Trophoblast cell (in vitro differentiated cells and primary cell): ENCODE results near the gene MYD88.

Source experiments
- DNase-seq, 2 donors: peaks; one replicate each; pipeline ENCODE4 v3.0.0-alpha.2; 2016
- H2AFZ ChIP-seq: 2 replicates; pipeline ENCODE4 v1.6.1; 2013; ENCODE audit warnings: low read length, moderate library complexity, mild to moderate bottlenecking; ENCODE audit not compliant: insufficient read depth, poor library complexity
- H2AK5ac ChIP-seq: 2 replicates; pipeline ENCODE4 v1.6.1; 2013; ENCODE audit warnings: mild to moderate bottlenecking, low read length
- H2BK120ac ChIP-seq: 2 replicates; pipeline ENCODE4 v1.6.1; 2013; ENCODE audit warnings: low read length, mild to moderate bottlenecking, moderate library complexity; ENCODE audit not compliant: insufficient read depth, poor library complexity
- H2BK12ac ChIP-seq: 2 replicates; pipeline ENCODE4 v1.6.1; 2013; ENCODE audit warnings: mild to moderate bottlenecking, low read length, moderate library complexity
- H2BK5ac ChIP-seq: 2 replicates; pipeline ENCODE4 v1.6.1; 2013; ENCODE audit warnings: low read length, low read depth, moderate library complexity, mild to moderate bottlenecking; ENCODE audit not compliant: poor library complexity
- H3K14ac ChIP-seq: 2 replicates; pipeline ENCODE4 v1.6.1; 2013; ENCODE audit warnings: mild to moderate bottlenecking, low read length
- H3K18ac ChIP-seq: 2 replicates; pipeline ENCODE4 v1.6.1; 2013; ENCODE audit warnings: mild to moderate bottlenecking, low read length
- H3K23ac ChIP-seq: 2 replicates; pipeline ENCODE4 v1.6.1; 2013; ENCODE audit warnings: low read length
- H3K27ac ChIP-seq: 2 replicates; pipeline ENCODE4 v1.5.1; 2013; ENCODE audit warnings: low read depth, mild to moderate bottlenecking, inconsistent platforms, low read length, moderate library complexity
- H3K27me3 ChIP-seq: 2 replicates; pipeline ENCODE4 v1.6.1; 2013; ENCODE audit warnings: inconsistent platforms, mild to moderate bottlenecking, low read length, moderate library complexity; ENCODE audit not compliant: insufficient read depth
- H3K36me3 ChIP-seq, 2 experiments: 1 replicate in 1 of 2; 2 replicates in 1 of 2; pipeline ENCODE4 v1.6.1; 2013; ENCODE audit warnings: low read length in 2 of 2, mild to moderate bottlenecking in 2 of 2, moderate library complexity in 1 of 2; ENCODE audit not compliant: insufficient read depth in 2 of 2, control insufficient read depth in 1 of 2
- H3K4ac ChIP-seq: 2 replicates; pipeline ENCODE4 v1.6.1; 2013; ENCODE audit warnings: low read depth, mild to moderate bottlenecking, low read length, moderate library complexity
- H3K4me1 ChIP-seq, 2 experiments: 1 replicate in 1 of 2; 2 replicates in 1 of 2; pipeline ENCODE4 v1.6.1; 2013; ENCODE audit warnings: low read length in 2 of 2, mild to moderate bottlenecking in 2 of 2, moderate library complexity in 1 of 2; ENCODE audit not compliant: insufficient read depth in 2 of 2, control insufficient read depth in 1 of 2
- H3K4me2 ChIP-seq: 2 replicates; pipeline ENCODE4 v1.6.1; 2013; ENCODE audit warnings: inconsistent platforms, mild to moderate bottlenecking, low read length, moderate library complexity
- H3K4me3 ChIP-seq: 2 replicates; pipeline ENCODE4 v1.5.1; 2013; ENCODE audit warnings: mild to moderate bottlenecking, low read depth, low read length, inconsistent platforms
- H3K79me1 ChIP-seq: one replicate; pipeline ENCODE4 v1.6.1; 2013; ENCODE audit warnings: low read length
- H3K79me2 ChIP-seq: 2 replicates; pipeline ENCODE4 v1.6.1; 2013; ENCODE audit warnings: low read length, mild to moderate bottlenecking; ENCODE audit not compliant: control insufficient read depth, insufficient read depth, poor library complexity
- H3K9ac ChIP-seq: 2 replicates; pipeline ENCODE4 v1.6.1; 2013; ENCODE audit warnings: mild to moderate bottlenecking, low read length
- H3K9me3 ChIP-seq: 2 replicates; pipeline ENCODE4 v1.6.1; 2013; ENCODE audit warnings: low read depth, mild to moderate bottlenecking, control low read depth, inconsistent platforms, low read length; ENCODE audit not compliant: insufficient read depth
- H4K12ac ChIP-seq: 2 replicates; pipeline ENCODE4 v1.6.1; 2013; ENCODE audit warnings: low read depth, mild to moderate bottlenecking, low read length, moderate library complexity
- H4K8ac ChIP-seq: 2 replicates; pipeline ENCODE4 v1.6.1; 2013; ENCODE audit warnings: low read depth, mild to moderate bottlenecking, low read length, moderate library complexity
- H4K91ac ChIP-seq: one replicate; pipeline ENCODE4 v1.6.1; 2013; ENCODE audit warnings: low read depth, mild to moderate bottlenecking, low read length, moderate library complexity
- WGBS: extraction: QIAGEN DNeasy Blood & Tissue Kit; methylation state at CpG from one replicate; pipeline ENCODE4 v1.1.7; 2013; ENCODE audit warnings: missing lambda C conversion rate; ENCODE audit not compliant: insufficient read length, insufficient coverage; ENCODE audit errors: extremely low coverage; 5-methylcytosine and 5-hydroxymethylcytosine counted together

The MYD88 gene

GRCh38 chr3:38136393-38136776, 2.1 kb upstream of the MYD88 start:
- Histone ChIP-seq H3K4me3 (peak overlapping the region; percentile 97), H2AK5ac (no peak overlapping the region), H3K27me3 (no peaks in the 10 kb centered on the region), H4K91ac (peak overlapping the region; percentile 34), H3K4ac (peak overlapping the region; percentile 73), H3K14ac (peak overlapping the region; percentile 74), H3K79me1 (peaks cover 33% of the 10 kb centered on the region), H3K4me2 (peak overlapping the region; percentile 80), H3K18ac (peak overlapping the region; percentile 13), H2BK120ac (peak overlapping the region; percentile 16), H3K36me3 (peaks cover 17 to 20% of the 10 kb centered on the region in 2 experiments), H3K9me3 (no peaks in the 10 kb centered on the region), H2BK12ac (no peak overlapping the region), H3K79me2 (peaks cover 17% of the 10 kb centered on the region), H2AFZ (no peak overlapping the region), H3K9ac (peak overlapping the region; percentile 91), H4K12ac (peak overlapping the region; percentile 5), H2BK5ac (peak overlapping the region; percentile 32), H3K23ac (no peak overlapping the region), H4K8ac (peak overlapping the region; percentile 59), H3K27ac (peak overlapping the region; percentile 60), H3K4me1 (peaks cover 39 to 52% of the 10 kb centered on the region in 2 experiments)
- DNase-seq, result no peak
- no CpG with 5 or more reads among the region's 20 CpGs for WGBS

- DNase-seq, result peak; percentile 99
- H3K79me1 ChIP-seq, result peaks cover 33% of the 10 kb centered on the region
- peak within 1 kb of the TSS; percentile 91 for H3K9ac ChIP-seq
- no peak within 1 kb of the TSS for H3K23ac ChIP-seq
- peak within 1 kb of the TSS; percentile 1 for H2BK12ac ChIP-seq
- H3K27ac ChIP-seq, result peak within 1 kb of the TSS; percentile 86
- H4K12ac ChIP-seq, result peak within 1 kb of the TSS; percentile 83
- H2BK5ac ChIP-seq, result peak within 1 kb of the TSS; percentile 77
- H3K36me3 ChIP-seq, result peaks cover 19 to 20% of the 10 kb centered on the region in 2 experiments
- peak within 1 kb of the TSS; percentile 98 for H4K8ac ChIP-seq
- no peaks in the 10 kb centered on the region for H3K27me3 ChIP-seq
- H3K14ac ChIP-seq, result peak within 1 kb of the TSS; percentile 96
- H2AFZ ChIP-seq, result peak within 1 kb of the TSS; percentile 98
- H3K4me2 ChIP-seq, result peak within 1 kb of the TSS; percentile 80
- peak within 1 kb of the TSS; percentile 7 for H2AK5ac ChIP-seq
- H3K4me1 ChIP-seq, result peaks cover 39 to 50% of the 10 kb centered on the region in 2 experiments
- peaks cover 17% of the 10 kb centered on the region for H3K79me2 ChIP-seq
- H3K4me3 ChIP-seq, result peak within 1 kb of the TSS; percentile 97
- WGBS, result no CpG with 5 or more reads among the region's 66 CpGs
- H3K18ac ChIP-seq, result peak within 1 kb of the TSS; percentile 71
- peak within 1 kb of the TSS; percentile 73 for H3K4ac ChIP-seq
- H2BK120ac ChIP-seq, result peak within 1 kb of the TSS; percentile 94
- H4K91ac ChIP-seq, result peak within 1 kb of the TSS; percentile 97
- H3K9me3 ChIP-seq, result no peaks in the 10 kb centered on the region
Observed at GRCh38 chr3:38136777-38137614, 1.5 kb upstream of the MYD88 start, which contains the start of gene ACAA1. Gene ACAA1 (minus strand): TSS chr3:38137127. CDS start chr3:38137035, 92 bp downstream.

- Histone ChIP-seq H2AK5ac (peak overlapping the region; percentile 7), H2AFZ (peak overlapping the region; percentile 98), H3K4me1 (peaks cover 33 to 44% of the 10 kb centered on the region in 2 experiments), H3K23ac (no peak overlapping the region), H2BK120ac (peak overlapping the region; percentile 94), H4K12ac (peak overlapping the region; percentile 83), H2BK12ac (peak overlapping the region; percentile 1), H3K9me3 (no peaks in the 10 kb centered on the region), H3K36me3 (peaks cover 17 to 22% of the 10 kb centered on the region in 2 experiments), H3K79me1 (peaks cover 30% of the 10 kb centered on the region), H2BK5ac (peak overlapping the region; percentile 77), H3K9ac (peak overlapping the region; percentile 39), H3K27me3 (no peaks in the 10 kb centered on the region), H3K4me2 (peak overlapping the region; percentile 58), H3K79me2 (peaks cover 17% of the 10 kb centered on the region), H3K18ac (peak overlapping the region; percentile 71), H3K14ac (peak overlapping the region; percentile 96), H3K27ac (peak overlapping the region; percentile 86), H3K4ac (peak overlapping the region; percentile 57), H3K4me3 (peak overlapping the region; percentile 71), H4K8ac (peak overlapping the region; percentile 98), H4K91ac (peak overlapping the region; percentile 97)
- peak in 1 of 2 donors; percentile 74 for DNase-seq
- no CpG with 5 or more reads among the region's 22 CpGs for WGBS
Observed at GRCh38 chr3:38137615-38138348, 679 bp upstream of the MYD88 start.

- Histone ChIP-seq H3K18ac (peak overlapping the region; percentile 24), H2BK12ac (no peak overlapping the region), H3K4me3 (peak overlapping the region; percentile 71), H3K36me3 (peaks cover 14 to 18% of the 10 kb centered on the region in 2 experiments), H3K9ac (no peak overlapping the region), H3K27me3 (no peaks in the 10 kb centered on the region), H3K4me1 (peaks cover 22 to 33% of the 10 kb centered on the region in 2 experiments), H3K4me2 (peak overlapping the region; percentile 58), H3K27ac (no peak overlapping the region), H3K79me2 (peaks cover 14% of the 10 kb centered on the region), H2BK5ac (no peak overlapping the region), H3K4ac (peak overlapping the region; percentile 9), H4K8ac (peak overlapping the region; percentile 98), H2AK5ac (no peak overlapping the region), H4K91ac (peak overlapping the region; percentile 97), H4K12ac (no peak overlapping the region), H3K9me3 (no peaks in the 10 kb centered on the region), H3K14ac (peak overlapping the region; percentile 96), H2BK120ac (no peak overlapping the region), H3K23ac (no peak overlapping the region), H2AFZ (peak overlapping the region; percentile 98), H3K79me1 (peaks cover 20% of the 10 kb centered on the region)
- no CpG with 5 or more reads among the region's 8 CpGs for WGBS
- no peak for DNase-seq
Observed at GRCh38 chr3:38139191-38139590, 730 bp downstream of the MYD88 start.
